WTC11 (cell line): ENCODE data around the gene RPLP1. TPM values are rescaled to one million over a fixed set of nuclear protein-coding genes. Genes with fewer than 3 reads are reported as not detected.

ENCODE experiments used
- ATAC-seq: fragments of 200-7000 bp; cut with Tn5 transposase; 2 replicates; pipeline ENCODE4 v1.10.0; 2021; ENCODE audit warnings: mild to moderate bottlenecking, moderate library complexity
- CTCF ChIA-PET: fragments of 300-600 bp; sonication (Branson Sonifier 250); formaldehyde crosslinking; loops from one replicate; lab custom pipeline; 2021; ENCODE audit warnings: antibody characterized with exemption; lab: Charles Lee
- POLR2A ChIA-PET: fragments of 350-600 bp; sonication (Branson Sonifier 250); formaldehyde crosslinking; loops from one replicate; lab custom pipeline; 2021; ENCODE audit warnings: antibody characterized with exemption; lab: Charles Lee
- DNase-seq: peaks from one replicate; pipeline ENCODE4 v3.0.0; 2021; ENCODE audit warnings: low spot score
- H3K27ac Mint-ChIP-seq: 2 replicates; pipeline ENCODE4 v1.8.0; 2021; ENCODE audit warnings: mixed read lengths
- H3K27me3 Mint-ChIP-seq: 2 replicates; pipeline ENCODE4 v1.8.0; 2021; ENCODE audit warnings: low read depth, mild to moderate bottlenecking, moderate library complexity, mixed read lengths
- H3K36me3 Mint-ChIP-seq: 2 replicates; pipeline ENCODE4 v1.8.0; 2021; ENCODE audit warnings: mixed read lengths
- H3K4me1 Mint-ChIP-seq: 2 replicates; pipeline ENCODE4 v1.8.0; 2022; ENCODE audit warnings: mixed read lengths
- H3K4me3 Mint-ChIP-seq: 2 replicates; pipeline ENCODE4 v1.8.0; 2021; ENCODE audit warnings: mild to moderate bottlenecking, moderate library complexity, mixed read lengths
- H3K9me3 Mint-ChIP-seq: 2 replicates; pipeline ENCODE4 v1.8.0; 2021; ENCODE audit warnings: mixed read lengths
- AFF4 ChIP-seq: sonication (generic); formaldehyde crosslinking; IDR thresholded peaks from 2 replicates; pipeline ENCODE4 v1.8.1; 2023; ENCODE audit warnings: mild to moderate bottlenecking, missing genetic modification reagents, borderline replicate concordance
- ATF3 ChIP-seq: sonication (generic); formaldehyde crosslinking; conservative IDR thresholded peaks from 2 replicates; pipeline ENCODE4 v1.8.1; 2022; ENCODE audit warnings: mild to moderate bottlenecking, missing genetic modification reagents
- CBFB ChIP-seq: sonication (generic); formaldehyde crosslinking; IDR thresholded peaks from 2 replicates; pipeline ENCODE4 v1.8.1; 2022; ENCODE audit warnings: mild to moderate bottlenecking, low read depth, missing genetic modification reagents
- CDX4 ChIP-seq: fragments of 250-450 bp; sonication (Bioruptor Pico); IDR thresholded peaks from 2 replicates; pipeline ENCODE4 v1.9.0; 2021; ENCODE audit warnings: moderate library complexity, mild to moderate bottlenecking, inconsistent platforms, borderline replicate concordance
- E2F1 ChIP-seq: sonication (generic); formaldehyde crosslinking; IDR thresholded peaks from 2 replicates; pipeline ENCODE4 v1.8.0; 2022; ENCODE audit warnings: mild to moderate bottlenecking, missing genetic modification reagents
- E2F5 ChIP-seq: sonication (generic); formaldehyde crosslinking; IDR thresholded peaks from 2 replicates; pipeline ENCODE4 v1.8.1; 2022; ENCODE audit warnings: mild to moderate bottlenecking, moderate library complexity, missing genetic modification reagents
- ELF4 ChIP-seq: sonication (generic); formaldehyde crosslinking; IDR thresholded peaks from 2 replicates; pipeline ENCODE4 v1.8.1; 2022; ENCODE audit warnings: low read depth, mild to moderate bottlenecking, moderate library complexity, missing genetic modification reagents
- MAX ChIP-seq: sonication (generic); formaldehyde crosslinking; IDR thresholded peaks from 2 replicates; pipeline ENCODE4 v1.8.0; 2022; ENCODE audit warnings: mild to moderate bottlenecking, missing genetic modification reagents
- MXD4 ChIP-seq: fragments of 250-450 bp; sonication (Bioruptor Pico); IDR thresholded peaks from 2 replicates; pipeline ENCODE4 v1.8.0; 2021; ENCODE audit warnings: mild to moderate bottlenecking, moderate library complexity, borderline replicate concordance
- NFYB ChIP-seq: sonication (generic); formaldehyde crosslinking; conservative IDR thresholded peaks from 2 replicates; pipeline ENCODE4 v1.8.0; 2022; ENCODE audit warnings: low read depth, missing genetic modification reagents
- NR1H2 ChIP-seq: sonication (generic); formaldehyde crosslinking; IDR thresholded peaks from 2 replicates; pipeline ENCODE4 v1.9.0; 2021; ENCODE audit warnings: mild to moderate bottlenecking, moderate library complexity, missing genetic modification reagents
- PRDM15 ChIP-seq: sonication (generic); formaldehyde crosslinking; IDR thresholded peaks from 2 replicates; pipeline ENCODE4 v1.8.0; 2022; ENCODE audit warnings: missing genetic modification reagents
- PREB ChIP-seq: sonication (generic); formaldehyde crosslinking; IDR thresholded peaks from 2 replicates; pipeline ENCODE4 v1.8.1; 2022; ENCODE audit warnings: mild to moderate bottlenecking, missing genetic modification reagents, moderate library complexity, borderline replicate concordance
- PRRX2 ChIP-seq: fragments of 250-450 bp; sonication (Bioruptor Pico); IDR thresholded peaks from 2 replicates; pipeline ENCODE4 v1.8.0; 2021; ENCODE audit warnings: mild to moderate bottlenecking
- SP1 ChIP-seq: sonication (generic); formaldehyde crosslinking; conservative IDR thresholded peaks from 2 replicates; pipeline ENCODE4 v1.8.1; 2022; ENCODE audit warnings: missing genetic modification reagents
- TP53 ChIP-seq: sonication (generic); formaldehyde crosslinking; IDR thresholded peaks from 2 replicates; pipeline ENCODE4 v1.8.1; 2023; ENCODE audit warnings: mild to moderate bottlenecking, missing genetic modification reagents
- ZBTB21 ChIP-seq: sonication (generic); formaldehyde crosslinking; IDR thresholded peaks from 2 replicates; pipeline ENCODE4 v1.8.1; 2023; ENCODE audit warnings: mild to moderate bottlenecking, missing genetic modification reagents, borderline replicate concordance
- ZNF219 ChIP-seq: sonication (generic); formaldehyde crosslinking; IDR thresholded peaks from 2 replicates; pipeline ENCODE4 v1.8.0; 2023; ENCODE audit warnings: missing genetic modification reagents, mild to moderate bottlenecking, borderline replicate concordance
- ZNF281 ChIP-seq: sonication (generic); formaldehyde crosslinking; IDR thresholded peaks from 2 replicates; pipeline ENCODE4 v1.8.0; 2023; ENCODE audit warnings: mild to moderate bottlenecking, missing genetic modification reagents
- ZNF317 ChIP-seq: sonication (generic); formaldehyde crosslinking; IDR thresholded peaks from 2 replicates; pipeline ENCODE4 v1.8.1; 2023; ENCODE audit warnings: low read depth, mild to moderate bottlenecking, moderate library complexity, missing genetic modification reagents, borderline replicate concordance
- ZNF423 ChIP-seq: fragments of 250-450 bp; sonication (Bioruptor Pico); IDR thresholded peaks from 2 replicates; pipeline ENCODE4 v2.1.2; 2022; ENCODE audit warnings: mild to moderate bottlenecking, moderate library complexity
- total RNA-seq: library from RNA; stranded (reverse); gene quantifications from 3 replicates; pipeline ENCODE4 v1.2.3, GENCODE V29; 2021

The RPLP1 gene
- total RNA-seq, 1 experiment from 2014 or later = 2,441 TPM

GRCh38 chr15:69415381-69415780, 37.2 kb upstream of the RPLP1 start (continued):
- TF ChIP-seq PREB (CRISPR knock-in tag) (no peak), TP53 (CRISPR knock-in tag) (no peak), PRRX2 (CRISPR knock-in tag) (no peak), CBFB (CRISPR knock-in tag) (no peak), NR1H2 (CRISPR knock-in tag) (no peak), ZNF423 (CRISPR knock-in tag) (no peak), ELF4 (CRISPR knock-in tag) (no peak)
- TF ChIP-seq, all 79 proteins: peak for 0

GRCh38 chr15:69417581-69417980, 35.0 kb upstream of the RPLP1 start:
- ATAC-seq (no peak), DNase-seq (no peak)
- Mint-ChIP-seq H3K4me1 (peaks cover 17% of the 10 kb centered on the region), H3K36me3 (peaks cover 45% of the 10 kb centered on the region), H3K4me3 (no peak overlapping the region), H3K27me3 (no peaks in the 10 kb centered on the region; the same call in 1 of the 2 replicates), H3K9me3 (no peaks in the 10 kb centered on the region), H3K27ac (no peak overlapping the region; the same call in 1 of the 2 replicates)
- CTCF ChIA-PET = interaction anchor here (1.2 kb wide), 1 partner anchor 45 kb away, joined by 3 read pairs; no protein-coding TSS in a partner anchor
- POLR2A ChIA-PET = no interaction called here
- TF ChIP-seq ZNF281 (CRISPR knock-in tag) = no peak
- no peak for TF ChIP-seq E2F1 (CRISPR knock-in tag)
- no peak for TF ChIP-seq MAX
- TF ChIP-seq ATF3 (CRISPR knock-in tag) = no peak
- no peak for TF ChIP-seq CDX4 (CRISPR knock-in tag)
- no peak for TF ChIP-seq PRDM15 (CRISPR knock-in tag)
- TF ChIP-seq ZNF423 (CRISPR knock-in tag) = no peak
- TF ChIP-seq MXD4 (CRISPR knock-in tag) = no peak
- TF ChIP-seq NFYB (CRISPR knock-in tag) = no peak
- no peak for TF ChIP-seq ZBTB21 (CRISPR knock-in tag)
- TF ChIP-seq SP1 (CRISPR knock-in tag) = no peak
- no peak for TF ChIP-seq AFF4 (CRISPR knock-in tag)
- no peak for TF ChIP-seq ZNF219 (CRISPR knock-in tag)
- TF ChIP-seq ZNF317 (CRISPR knock-in tag) = no peak
- no peak for TF ChIP-seq ELF4 (CRISPR knock-in tag)
- no peak for TF ChIP-seq NR1H2 (CRISPR knock-in tag)
- TF ChIP-seq E2F5 (CRISPR knock-in tag) = no peak
